IPS-15b (cell line): ENCODE results near the gene EPHA8.

ENCODE experiments used
- H3K27me3 ChIP-seq: one replicate; pipeline ENCODE4 v1.6.1; 2013; ENCODE audit warnings: low read length; ENCODE audit not compliant: control insufficient read depth, insufficient read depth
- H3K36me3 ChIP-seq: one replicate; pipeline ENCODE4 v1.6.1; 2013; ENCODE audit warnings: low read length; ENCODE audit not compliant: control insufficient read depth, insufficient read depth
- H3K4me1 ChIP-seq: one replicate; pipeline ENCODE4 v1.6.1; 2013; ENCODE audit warnings: mild to moderate bottlenecking, low read length; ENCODE audit not compliant: control insufficient read depth, insufficient read depth
- H3K4me3 ChIP-seq: one replicate; pipeline ENCODE4 v1.5.1; 2013; ENCODE audit warnings: low read depth, low read length
- H3K9ac ChIP-seq: one replicate; pipeline ENCODE4 v1.6.1; 2013; ENCODE audit warnings: low read depth, mild to moderate bottlenecking, low read length
- H3K9me3 ChIP-seq: one replicate; pipeline ENCODE4 v1.6.1; 2013; ENCODE audit warnings: mild to moderate bottlenecking, low read length; ENCODE audit not compliant: control insufficient read depth, insufficient read depth

EPHA8 gene

GRCh38 chr1:22562584-22563583 lies at the start of gene EPHA8:
EPHA8 (plus strand) TSS chr1:22563489; CDS start chr1:22563636, 147 bp downstream.
- Histone ChIP-seq H3K4me1 (peaks cover 2% of the 10 kb centered on the region), H3K9ac (no peak within 1 kb of the TSS), H3K9me3 (no peaks in the 10 kb centered on the region), H3K36me3 (no peaks in the 10 kb centered on the region), H3K27me3 (peaks cover 38% of the 10 kb centered on the region), H3K4me3 (peak within 1 kb of the TSS; percentile 70)

GRCh38 chr1:22516906-22517571 lies 46.2 kb upstream of the EPHA8 start:
- no peaks in the 10 kb centered on the region for H3K27me3 ChIP-seq
- no peak overlapping the region for H3K9ac ChIP-seq
- no peak overlapping the region for H3K4me3 ChIP-seq
- H3K9me3 ChIP-seq: no peaks in the 10 kb centered on the region
- no peaks in the 10 kb centered on the region for H3K4me1 ChIP-seq
- peaks cover 11% of the 10 kb centered on the region for H3K36me3 ChIP-seq

GRCh38 chr1:22517956-22518355 lies 45.3 kb upstream of the EPHA8 start:
- Histone ChIP-seq H3K4me3 (no peak overlapping the region), H3K9me3 (no peaks in the 10 kb centered on the region), H3K4me1 (no peaks in the 10 kb centered on the region), H3K36me3 (peaks cover 11% of the 10 kb centered on the region), H3K27me3 (no peaks in the 10 kb centered on the region), H3K9ac (no peak overlapping the region)

DNA sequence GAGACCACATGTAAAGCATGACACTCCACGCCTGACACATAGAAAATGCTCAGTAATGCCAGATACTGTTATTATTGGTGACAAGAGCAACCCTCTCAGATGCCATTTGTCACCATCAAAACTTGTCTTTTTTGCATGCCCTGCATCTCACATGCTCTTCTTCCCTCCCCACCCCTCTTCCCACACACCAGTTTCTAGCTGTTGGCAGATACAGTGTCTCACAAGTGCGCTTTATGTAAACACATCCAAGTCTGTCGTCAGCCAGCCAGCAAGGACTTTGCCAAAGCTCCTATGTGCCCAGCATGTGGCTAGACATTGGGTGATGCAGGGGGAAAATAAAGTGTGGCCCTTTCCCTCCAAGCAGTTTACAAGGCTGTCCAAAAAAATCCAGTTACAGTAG lies 44.9 kb upstream of the EPHA8 start:
- Histone ChIP-seq H3K9ac (no peak overlapping the region), H3K9me3 (no peaks in the 10 kb centered on the region), H3K27me3 (no peaks in the 10 kb centered on the region), H3K4me3 (no peak overlapping the region), H3K36me3 (peaks cover 11% of the 10 kb centered on the region), H3K4me1 (no peaks in the 10 kb centered on the region)

DNA sequence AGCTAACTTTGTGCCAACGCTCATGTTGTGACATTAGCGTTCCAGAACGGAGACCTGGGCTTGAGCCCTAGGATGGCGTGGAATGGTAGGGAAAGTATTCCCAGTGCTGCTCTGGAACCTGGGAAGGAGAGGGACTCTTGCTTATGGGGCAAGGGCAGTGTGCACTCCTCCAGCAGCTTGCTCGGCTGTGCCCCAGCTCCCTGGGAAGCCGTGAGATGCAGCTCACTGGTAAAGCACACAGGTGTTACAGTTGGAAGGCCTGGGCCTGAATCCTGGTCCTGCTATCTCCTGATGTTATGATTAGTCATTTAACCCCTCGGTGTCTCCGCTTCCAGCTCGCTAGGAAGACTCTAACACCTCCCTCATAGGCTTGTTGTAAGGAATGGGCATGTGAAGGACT lies 42.4 kb upstream of the EPHA8 start:
- Histone ChIP-seq H3K36me3 (peaks cover 11% of the 10 kb centered on the region), H3K27me3 (no peaks in the 10 kb centered on the region)

DNA sequence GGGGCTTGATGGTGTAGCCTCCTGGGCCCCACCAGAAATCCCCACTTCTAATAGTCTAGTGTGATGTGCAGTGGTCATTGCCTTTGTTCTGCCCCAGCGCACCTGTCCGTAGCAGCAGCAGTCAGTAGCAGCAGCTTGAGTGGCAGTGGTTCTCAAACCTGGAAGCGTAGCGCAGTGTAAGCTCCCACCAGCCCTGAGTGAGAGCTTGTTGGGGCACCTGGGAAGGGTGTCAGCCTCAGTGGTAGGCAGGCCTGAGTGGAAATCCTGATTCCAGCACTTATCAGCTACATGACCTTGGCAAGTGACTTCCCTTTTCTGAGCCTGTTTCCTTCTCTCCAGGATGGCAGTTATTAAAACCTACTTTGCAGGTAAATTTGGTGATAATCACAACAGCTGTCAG lies 41.6 kb upstream of the EPHA8 start:
- H3K36me3 ChIP-seq: peaks cover 11% of the 10 kb centered on the region
- H3K9ac ChIP-seq: no peak overlapping the region
- H3K27me3 ChIP-seq: no peaks in the 10 kb centered on the region
- H3K4me3 ChIP-seq: no peak overlapping the region
- no peaks in the 10 kb centered on the region for H3K4me1 ChIP-seq
- no peaks in the 10 kb centered on the region for H3K9me3 ChIP-seq

More for the DNA sequence above, 42.4 kb upstream of the EPHA8 start:
- no peaks in the 10 kb centered on the region for H3K9me3 ChIP-seq
- no peaks in the 10 kb centered on the region for H3K4me1 ChIP-seq
- H3K4me3 ChIP-seq: no peak overlapping the region
- no peak overlapping the region for H3K9ac ChIP-seq

GRCh38 chr1:22522221-22522743 lies 41.0 kb upstream of the EPHA8 start:
- peaks cover 11% of the 10 kb centered on the region for H3K36me3 ChIP-seq
- no peak overlapping the region for H3K9ac ChIP-seq
- H3K4me1 ChIP-seq: no peaks in the 10 kb centered on the region
- no peak overlapping the region for H3K4me3 ChIP-seq
- no peaks in the 10 kb centered on the region for H3K27me3 ChIP-seq
- H3K9me3 ChIP-seq: no peaks in the 10 kb centered on the region

GRCh38 chr1:22524481-22524880 lies 38.8 kb upstream of the EPHA8 start:
- Histone ChIP-seq H3K9me3 (no peaks in the 10 kb centered on the region), H3K36me3 (peaks cover 11% of the 10 kb centered on the region), H3K27me3 (no peaks in the 10 kb centered on the region), H3K9ac (no peak overlapping the region), H3K4me1 (no peaks in the 10 kb centered on the region), H3K4me3 (no peak overlapping the region)

DNA sequence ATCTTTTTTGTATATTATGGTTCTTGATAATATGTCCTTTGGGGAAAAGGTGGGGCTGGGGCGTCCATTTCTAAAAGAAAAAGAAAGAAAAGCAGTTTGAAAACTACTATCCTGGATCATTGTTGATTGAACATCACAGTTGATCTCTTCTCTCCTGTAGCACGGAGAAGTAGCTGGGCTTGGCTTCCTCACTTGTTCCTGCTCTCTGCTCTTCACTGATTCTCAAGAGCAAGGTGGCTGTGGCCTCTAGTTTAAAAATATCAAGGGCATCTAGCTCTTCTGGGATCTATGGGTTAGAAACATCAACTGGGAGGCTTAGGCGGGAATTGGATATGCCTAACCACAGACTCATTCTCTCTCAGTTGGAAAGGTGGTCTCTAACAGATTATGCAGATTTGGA lies 38.1 kb upstream of the EPHA8 start:
- H3K4me3 ChIP-seq: no peak overlapping the region
- H3K9me3 ChIP-seq: no peaks in the 10 kb centered on the region
- no peaks in the 10 kb centered on the region for H3K27me3 ChIP-seq
- H3K36me3 ChIP-seq: peaks cover 10% of the 10 kb centered on the region
- no peak overlapping the region for H3K9ac ChIP-seq
- no peaks in the 10 kb centered on the region for H3K4me1 ChIP-seq

DNA sequence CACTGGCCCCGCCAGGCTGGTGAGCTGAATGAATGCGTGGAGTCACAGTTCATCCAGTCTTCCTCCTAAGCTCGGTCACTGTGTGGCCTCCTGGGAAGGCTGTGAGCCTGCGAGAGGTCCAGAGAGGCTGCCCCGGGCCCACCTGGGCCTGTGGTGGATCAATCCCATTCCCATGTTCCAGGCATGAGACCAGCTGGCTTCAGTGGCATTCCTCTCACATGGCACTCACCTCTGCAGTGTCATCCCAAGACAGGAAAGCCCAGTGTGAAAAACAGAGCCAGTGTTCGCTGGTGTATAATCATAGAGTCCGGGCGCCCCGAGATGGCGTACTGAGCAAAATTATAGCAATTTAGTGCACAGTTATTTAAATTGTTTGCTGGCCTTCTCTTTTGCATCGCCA lies 37.6 kb upstream of the EPHA8 start:
- Histone ChIP-seq H3K9ac (no peak overlapping the region), H3K27me3 (no peaks in the 10 kb centered on the region), H3K9me3 (no peaks in the 10 kb centered on the region), H3K4me1 (no peaks in the 10 kb centered on the region), H3K4me3 (no peak overlapping the region), H3K36me3 (peaks cover 8% of the 10 kb centered on the region)

- Histone ChIP-seq H3K27me3 (no peaks in the 10 kb centered on the region), H3K36me3 (peaks cover 7% of the 10 kb centered on the region), H3K9me3 (no peaks in the 10 kb centered on the region), H3K4me1 (no peaks in the 10 kb centered on the region), H3K4me3 (no peak overlapping the region), H3K9ac (no peak overlapping the region)
Observed at GRCh38 chr1:22526098-22526497, 37.2 kb upstream of the EPHA8 start.
